ENCODE measurements around the gene ZFAND3. TPM values are rescaled to one million over a fixed set of nuclear protein-coding genes. Genes with fewer than 3 reads are reported as not detected.

Gene ZFAND3
- total and polyA plus RNA-seq, 2 donors (not counting 1 experiment from before 2014, with no cell fraction given), result 21.5 to 40.8 TPM

DNA sequence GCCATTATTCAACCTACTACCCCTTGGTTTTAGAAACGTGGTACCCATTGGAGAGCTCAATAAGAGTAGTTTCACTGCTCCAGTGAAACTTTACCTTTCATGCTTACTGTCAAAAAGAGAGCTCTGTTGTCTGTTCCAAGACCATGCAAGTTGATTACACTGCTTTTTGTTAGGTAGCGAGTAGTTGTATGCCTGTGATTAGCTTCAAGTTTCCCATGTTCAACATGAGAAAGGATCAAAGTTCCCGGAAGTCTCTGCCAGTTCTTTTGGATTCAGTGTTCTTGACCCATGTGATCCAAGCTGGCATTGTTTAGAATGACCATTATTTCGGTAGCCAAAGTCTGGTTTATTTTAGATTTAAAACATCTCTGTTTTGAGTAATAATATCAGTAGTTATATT, 107.1 kb downstream of the ZFAND3 start:
- Histone ChIP-seq H3K27me3 (ENCODE audit: control insufficient read depth, insufficient read depth, low read length) (no peaks in the 10 kb centered on the region), H3K9me3 (ENCODE audit: control insufficient read depth, insufficient read depth, low read depth, low read length) (no peaks in the 10 kb centered on the region), H2AFZ (ENCODE audit: low read length) (no peak overlapping the region), H3K4me1 (ENCODE audit: control insufficient read depth, extremely low read depth, insufficient read depth, low read length) (no peaks in the 10 kb centered on the region), H3K4me2 (ENCODE audit: extremely low read depth, insufficient read depth, low read length) (no peak overlapping the region), H3K4me3 (replicated peaks in 1 of 4; ENCODE audit: control extremely low read depth in 1 of 4, insufficient read depth in 1 of 4, low read depth in 3 of 4, low read length in 4 of 4) (no peak overlapping the region), H3K36me3 (ENCODE audit: control insufficient read depth, insufficient read depth, low read length) (no peaks in the 10 kb centered on the region), H3K79me2 (ENCODE audit: control insufficient read depth, insufficient read depth, low read length) (peaks cover 46% of the 10 kb centered on the region), H4K20me1 (ENCODE audit: control insufficient read depth, extremely low read depth, insufficient read depth, low read length) (no peaks in the 10 kb centered on the region), H3K27ac (ENCODE audit: insufficient read depth, low read length) (no peak overlapping the region), H3K9ac (ENCODE audit: insufficient read depth, low read length) (no peak overlapping the region)
- no peak for TF ChIP-seq EZH2 (IDR thresholded peaks at IDR 0.05; ENCODE audit: low read length, missing control alignments)
- no peak for TF ChIP-seq CTCF (conservative IDR thresholded peaks at IDR 0.05 in 1 of 2, IDR thresholded peaks at IDR 0.05 in 1 of 2; ENCODE audit: low read depth in 1 of 2, low read length in 2 of 2)
- DNase-seq (ENCODE audit: low read depth in 2 of 2), result no peak

DNA sequence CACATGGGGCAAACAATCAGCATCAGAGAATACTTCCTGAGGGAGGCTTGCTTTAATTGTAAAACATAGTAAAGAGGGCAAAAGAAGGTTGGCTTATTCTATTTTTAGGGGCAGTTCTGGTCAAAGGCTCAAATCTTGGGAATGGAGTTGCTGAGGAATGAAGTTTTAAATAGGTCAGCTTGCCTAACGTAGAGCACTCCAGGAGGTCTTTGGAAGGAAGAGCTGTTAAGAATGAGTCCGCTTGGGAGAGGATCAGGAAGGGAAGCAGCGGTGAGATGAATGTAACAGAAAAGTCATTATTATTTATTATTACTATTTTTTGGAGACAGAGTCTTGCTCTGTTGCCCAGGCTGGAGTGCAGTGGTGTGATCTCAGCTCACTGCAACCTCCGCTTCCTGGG, 108.7 kb downstream of the ZFAND3 start:
- TF ChIP-seq CTCF (conservative IDR thresholded peaks at IDR 0.05 in 1 of 2, IDR thresholded peaks at IDR 0.05 in 1 of 2; ENCODE audit: low read depth in 1 of 2, low read length in 2 of 2) (no peak), EZH2 (IDR thresholded peaks at IDR 0.05; ENCODE audit: low read length, missing control alignments) (no peak)
- no peak overlapping the region for H3K27ac ChIP-seq (ENCODE audit: insufficient read depth, low read length)
- peaks cover 38% of the 10 kb centered on the region for H3K79me2 ChIP-seq (ENCODE audit: control insufficient read depth, insufficient read depth, low read length)
- no peak overlapping the region for H3K9ac ChIP-seq (ENCODE audit: insufficient read depth, low read length)
- H3K27me3 ChIP-seq (ENCODE audit: control insufficient read depth, insufficient read depth, low read length), result no peaks in the 10 kb centered on the region
- no peak overlapping the region for H3K4me2 ChIP-seq (ENCODE audit: extremely low read depth, insufficient read depth, low read length)
- DNase-seq (ENCODE audit: low read depth in 2 of 2), result no peak
- no peaks in the 10 kb centered on the region for H3K4me1 ChIP-seq (ENCODE audit: control insufficient read depth, extremely low read depth, insufficient read depth, low read length)
- H3K9me3 ChIP-seq (ENCODE audit: control insufficient read depth, insufficient read depth, low read depth, low read length), result no peaks in the 10 kb centered on the region
- no peaks in the 10 kb centered on the region for H3K36me3 ChIP-seq (ENCODE audit: control insufficient read depth, insufficient read depth, low read length)
- H4K20me1 ChIP-seq (ENCODE audit: control insufficient read depth, extremely low read depth, insufficient read depth, low read length), result no peaks in the 10 kb centered on the region
- H2AFZ ChIP-seq (ENCODE audit: low read length), result no peak overlapping the region
- H3K4me3 ChIP-seq (replicated peaks in 1 of 4; ENCODE audit: control extremely low read depth in 1 of 4, insufficient read depth in 1 of 4, low read depth in 3 of 4, low read length in 4 of 4), result no peak overlapping the region

DNA sequence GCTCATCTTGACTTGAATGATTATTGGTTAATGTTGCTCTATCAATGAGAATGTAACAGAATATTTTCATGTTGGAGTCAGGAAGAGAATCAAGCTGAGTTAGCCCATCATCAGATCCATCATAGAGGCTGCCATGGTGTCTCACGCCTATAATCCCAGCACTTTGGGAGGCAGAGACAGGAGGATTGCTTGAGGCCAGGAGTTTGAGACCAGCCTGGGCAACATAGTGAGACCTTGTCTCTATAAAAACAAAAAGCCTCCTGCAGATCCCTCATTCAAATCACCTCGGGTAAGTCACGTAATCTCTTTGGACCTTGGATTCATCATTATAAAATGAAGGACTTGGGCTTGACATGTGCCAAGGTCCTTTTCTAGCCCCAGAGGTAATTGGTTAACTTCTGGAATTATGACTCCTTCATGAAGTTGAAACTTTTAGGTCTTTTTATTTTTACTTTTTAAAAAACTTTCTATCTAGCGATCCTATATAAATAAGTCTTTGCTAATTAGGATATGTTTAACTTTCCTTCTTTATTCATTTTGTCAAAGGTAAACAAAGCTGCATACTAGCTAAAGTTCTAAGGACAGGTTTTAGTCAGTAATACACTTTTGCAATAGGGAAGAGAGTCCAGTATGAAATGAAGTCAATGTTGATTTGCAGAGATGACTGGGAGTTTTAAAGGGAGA, 110.9 kb downstream of the ZFAND3 start:
- H3K4me2 ChIP-seq (ENCODE audit: extremely low read depth, insufficient read depth, low read length), result no peak overlapping the region
- no peak overlapping the region for H3K4me3 ChIP-seq (replicated peaks in 1 of 4; ENCODE audit: control extremely low read depth in 1 of 4, insufficient read depth in 1 of 4, low read depth in 3 of 4, low read length in 4 of 4)
- H3K79me2 ChIP-seq (ENCODE audit: control insufficient read depth, insufficient read depth, low read length), result peaks cover 27% of the 10 kb centered on the region
- H4K20me1 ChIP-seq (ENCODE audit: control insufficient read depth, extremely low read depth, insufficient read depth, low read length), result no peaks in the 10 kb centered on the region
- no peaks in the 10 kb centered on the region for H3K9me3 ChIP-seq (ENCODE audit: control insufficient read depth, insufficient read depth, low read depth, low read length)
- H3K9ac ChIP-seq (ENCODE audit: insufficient read depth, low read length), result no peak overlapping the region
- DNase-seq (ENCODE audit: low read depth in 2 of 2), result no peak
- no peak overlapping the region for H2AFZ ChIP-seq (ENCODE audit: low read length)
- no peaks in the 10 kb centered on the region for H3K27me3 ChIP-seq (ENCODE audit: control insufficient read depth, insufficient read depth, low read length)
- no peaks in the 10 kb centered on the region for H3K4me1 ChIP-seq (ENCODE audit: control insufficient read depth, extremely low read depth, insufficient read depth, low read length)
- H3K27ac ChIP-seq (ENCODE audit: insufficient read depth, low read length), result no peak overlapping the region
- TF ChIP-seq CTCF (conservative IDR thresholded peaks at IDR 0.05 in 1 of 2, IDR thresholded peaks at IDR 0.05 in 1 of 2; ENCODE audit: low read depth in 1 of 2, low read length in 2 of 2) (no peak), EZH2 (IDR thresholded peaks at IDR 0.05; ENCODE audit: low read length, missing control alignments) (no peak)
- no peaks in the 10 kb centered on the region for H3K36me3 ChIP-seq (ENCODE audit: control insufficient read depth, insufficient read depth, low read length)

Data from fibroblast of lung (primary cell).